Osteoblast (primary cell): ENCODE measurements around the gene CACFD1. TPM values are rescaled to one million over a fixed set of nuclear protein-coding genes. Genes with fewer than 3 reads are reported as not detected.
A peak's percentile ranks its signal among the peaks of the same experiment; 100 is the strongest.

Experiments
- DNase-seq: peaks from one replicate; pipeline ENCODE4 v3.0.0; 2011; ENCODE audit warnings: low spot score, mixed read lengths; ENCODE audit not compliant: insufficient read length; ENCODE audit errors: missing footprints
- H2AFZ ChIP-seq: 2 replicates; pipeline ENCODE4 v1.6.0; 2011; ENCODE audit warnings: mild to moderate bottlenecking, low read length
- H3K27ac ChIP-seq: 2 replicates; pipeline ENCODE4 v1.5.1; 2011; ENCODE audit warnings: mild to moderate bottlenecking, low read depth, low read length, moderate library complexity
- H3K27me3 ChIP-seq: 2 replicates; pipeline ENCODE4 v1.6.0; 2012; ENCODE audit warnings: mild to moderate bottlenecking, control low read depth, inconsistent platforms, low read length, moderate library complexity; ENCODE audit not compliant: insufficient read depth
- H3K36me3 ChIP-seq: 2 replicates; pipeline ENCODE4 v1.5.1; 2011; ENCODE audit warnings: mild to moderate bottlenecking, low read length, control low read depth, moderate library complexity; ENCODE audit not compliant: insufficient read depth
- H3K4me1 ChIP-seq: 2 replicates; pipeline ENCODE4 v1.5.1; 2011; ENCODE audit warnings: mild to moderate bottlenecking, low read length, control low read depth, moderate library complexity; ENCODE audit not compliant: insufficient read depth
- H3K4me2 ChIP-seq: 2 replicates; pipeline ENCODE4 v1.6.0; 2011; ENCODE audit warnings: mild to moderate bottlenecking, low read length; ENCODE audit not compliant: insufficient read depth
- H3K4me3 ChIP-seq: fragments of 200-600 bp; sonication (generic); 3 replicates; pipeline ENCODE4 v1.5.1; 2012; ENCODE audit warnings: mild to moderate bottlenecking, low read length, inconsistent platforms; ENCODE audit not compliant: insufficient read depth
- H3K79me2 ChIP-seq: 2 replicates; pipeline ENCODE4 v1.6.0; 2012; ENCODE audit warnings: mild to moderate bottlenecking, low read length, control low read depth, inconsistent platforms; ENCODE audit not compliant: insufficient read depth
- H3K9me3 ChIP-seq: 2 replicates; pipeline ENCODE4 v1.5.1; 2011; ENCODE audit warnings: low read depth, low read length, control low read depth
- H4K20me1 ChIP-seq: 2 replicates; pipeline ENCODE4 v1.6.0; 2012; ENCODE audit warnings: mild to moderate bottlenecking, low read length, control low read depth; ENCODE audit not compliant: insufficient read depth
- total RNA-seq: library from RNA; depleted of rRNA; stranded (reverse); fragments of >200 nt; gene quantifications from 2 replicates; pipeline ENCODE4 v1.2.3, GENCODE V29; 2012
- TF ChIP-seq, protein P1 (sequence below): IDR thresholded peaks from 2 replicates; pipeline ENCODE4 v1.5.1; 2011; ENCODE audit warnings: mild to moderate bottlenecking, low read depth, low read length, moderate library complexity; ENCODE audit errors: extremely low read depth

Gene CACFD1
- total RNA-seq, 1 donor: 9.0 TPM

DNA sequence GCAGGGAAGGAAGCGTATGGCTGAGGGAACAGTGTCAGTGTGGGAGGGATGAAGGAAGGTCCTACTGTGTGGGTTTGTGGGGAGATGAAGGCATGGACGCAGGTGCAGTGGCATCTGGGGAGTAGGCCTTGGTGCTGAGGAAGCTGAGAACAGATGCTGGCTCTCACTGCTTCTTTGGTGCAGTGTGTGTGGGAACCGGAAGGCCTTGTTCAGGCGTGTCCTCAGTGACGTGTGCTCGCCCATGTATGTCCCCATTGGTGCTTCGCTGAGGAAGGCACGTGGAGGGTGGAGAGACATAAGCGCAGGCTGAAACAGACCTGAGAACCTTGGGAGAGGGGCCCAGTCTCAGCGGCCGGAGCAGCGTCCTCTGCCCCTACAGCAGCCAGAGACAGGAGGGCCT, 18.9 kb upstream of the CACFD1 start:
- H3K4me3 ChIP-seq: no peak overlapping the region
- H3K27ac ChIP-seq: no peak overlapping the region
- DNase-seq: no peak
- no peak overlapping the region for H2AFZ ChIP-seq
- H3K79me2 ChIP-seq: no peaks in the 10 kb centered on the region
- H3K27me3 ChIP-seq: no peaks in the 10 kb centered on the region
- H3K36me3 ChIP-seq: no peaks in the 10 kb centered on the region
- H4K20me1 ChIP-seq: no peaks in the 10 kb centered on the region
- no peak overlapping the region for H3K4me2 ChIP-seq
- no peaks in the 10 kb centered on the region for H3K4me1 ChIP-seq
- no peaks in the 10 kb centered on the region for H3K9me3 ChIP-seq
- TF ChIP-seq, protein P1, sequence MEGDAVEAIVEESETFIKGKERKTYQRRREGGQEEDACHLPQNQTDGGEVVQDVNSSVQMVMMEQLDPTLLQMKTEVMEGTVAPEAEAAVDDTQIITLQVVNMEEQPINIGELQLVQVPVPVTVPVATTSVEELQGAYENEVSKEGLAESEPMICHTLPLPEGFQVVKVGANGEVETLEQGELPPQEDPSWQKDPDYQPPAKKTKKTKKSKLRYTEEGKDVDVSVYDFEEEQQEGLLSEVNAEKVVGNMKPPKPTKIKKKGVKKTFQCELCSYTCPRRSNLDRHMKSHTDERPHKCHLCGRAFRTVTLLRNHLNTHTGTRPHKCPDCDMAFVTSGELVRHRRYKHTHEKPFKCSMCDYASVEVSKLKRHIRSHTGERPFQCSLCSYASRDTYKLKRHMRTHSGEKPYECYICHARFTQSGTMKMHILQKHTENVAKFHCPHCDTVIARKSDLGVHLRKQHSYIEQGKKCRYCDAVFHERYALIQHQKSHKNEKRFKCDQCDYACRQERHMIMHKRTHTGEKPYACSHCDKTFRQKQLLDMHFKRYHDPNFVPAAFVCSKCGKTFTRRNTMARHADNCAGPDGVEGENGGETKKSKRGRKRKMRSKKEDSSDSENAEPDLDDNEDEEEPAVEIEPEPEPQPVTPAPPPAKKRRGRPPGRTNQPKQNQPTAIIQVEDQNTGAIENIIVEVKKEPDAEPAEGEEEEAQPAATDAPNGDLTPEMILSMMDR: no peak

DNA sequence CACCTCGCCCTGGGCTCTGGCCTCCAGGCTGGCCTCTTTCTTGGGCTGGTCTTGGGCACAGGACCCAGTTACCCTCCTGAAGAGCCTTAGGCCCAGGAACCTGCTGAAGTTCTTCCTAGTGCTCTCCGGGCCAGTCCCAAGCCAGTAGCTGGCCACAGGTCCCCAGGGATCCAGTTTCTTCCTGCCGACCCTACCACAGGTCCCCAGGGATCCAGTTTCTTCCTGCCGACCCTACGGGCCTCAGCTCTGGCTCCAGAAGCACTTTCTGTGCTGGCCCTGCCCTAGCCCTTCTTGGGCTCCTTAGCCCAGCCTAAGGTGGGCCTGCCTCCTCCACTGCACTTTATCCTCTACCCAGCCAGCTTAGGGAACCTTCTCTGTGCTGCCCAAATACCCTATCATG, 18.2 kb upstream of the CACFD1 start:
- TF ChIP-seq, protein P1: no peak
- Histone ChIP-seq H3K27ac (no peak overlapping the region), H3K27me3 (no peaks in the 10 kb centered on the region), H3K4me2 (no peak overlapping the region), H3K4me3 (no peak overlapping the region), H3K36me3 (no peaks in the 10 kb centered on the region), H2AFZ (no peak overlapping the region), H3K79me2 (no peaks in the 10 kb centered on the region), H4K20me1 (no peaks in the 10 kb centered on the region), H3K4me1 (no peaks in the 10 kb centered on the region), H3K9me3 (no peaks in the 10 kb centered on the region)
- DNase-seq: no peak

DNA sequence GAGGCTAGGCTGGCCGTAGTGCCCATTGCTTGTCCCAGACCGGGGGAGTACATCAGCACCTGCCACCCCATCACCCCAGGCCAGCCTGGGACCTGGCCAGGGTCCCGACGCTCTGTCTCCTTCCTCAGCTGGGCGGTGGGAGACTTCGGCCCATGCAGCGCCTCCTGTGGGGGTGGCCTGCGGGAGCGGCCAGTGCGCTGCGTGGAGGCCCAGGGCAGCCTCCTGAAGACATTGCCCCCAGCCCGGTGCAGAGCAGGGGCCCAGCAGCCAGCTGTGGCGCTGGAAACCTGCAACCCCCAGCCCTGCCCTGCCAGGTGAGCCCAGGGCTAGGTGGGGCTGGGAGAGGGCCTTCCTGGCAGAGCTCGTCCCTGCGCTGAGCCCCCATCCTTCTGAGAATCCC, 16.5 kb upstream of the CACFD1 start:
- Histone ChIP-seq H4K20me1 (no peaks in the 10 kb centered on the region), H3K27me3 (no peaks in the 10 kb centered on the region), H3K27ac (no peak overlapping the region), H3K36me3 (no peaks in the 10 kb centered on the region), H3K4me3 (no peak overlapping the region), H2AFZ (no peak overlapping the region), H3K4me2 (no peak overlapping the region), H3K4me1 (no peaks in the 10 kb centered on the region), H3K79me2 (no peaks in the 10 kb centered on the region), H3K9me3 (no peaks in the 10 kb centered on the region)
- TF ChIP-seq, protein P1: no peak
- no peak for DNase-seq

- TF ChIP-seq, protein P1: no peak
- Histone ChIP-seq H3K79me2 (no peaks in the 10 kb centered on the region), H3K4me3 (no peak overlapping the region), H3K27me3 (no peaks in the 10 kb centered on the region), H2AFZ (no peak overlapping the region), H3K27ac (no peak overlapping the region), H3K4me2 (no peak overlapping the region), H3K4me1 (no peaks in the 10 kb centered on the region), H3K9me3 (no peaks in the 10 kb centered on the region), H3K36me3 (no peaks in the 10 kb centered on the region), H4K20me1 (no peaks in the 10 kb centered on the region)
- DNase-seq: peak; percentile 94
Observed at GRCh38 chr9:133443982-133444381, 15.8 kb upstream of the CACFD1 start.
